ENCODE data around the gene IPO13.

Gene IPO13

GRCh38 chr1:43942411-43942810 is 4.3 kb upstream of the IPO13 start:
- Histone ChIP-seq H3K27me3 (ENCODE audit: insufficient read depth, low read length, poor library complexity) (no peaks in the 10 kb centered on the region), H4K20me1 (ENCODE audit: insufficient read depth, low read length) (no peaks in the 10 kb centered on the region), H3K9me3 (ENCODE audit: insufficient read depth, low read length, severe bottlenecking) (no peaks in the 10 kb centered on the region), H3K79me2 (ENCODE audit: insufficient read depth, low read length) (peaks cover 26% of the 10 kb centered on the region), H3K4me2 (ENCODE audit: insufficient read depth, low read length) (no peak overlapping the region), H3K9ac (ENCODE audit: low read depth, low read length) (no peak overlapping the region), H3K4me1 (ENCODE audit: insufficient read depth, low read length) (peaks cover 23% of the 10 kb centered on the region), H3K4me3 (ENCODE audit: low read depth in 1 of 2, low read length in 2 of 2) (no peak overlapping the region), H2AFZ (ENCODE audit: low read depth, low read length) (no peak overlapping the region), H3K27ac (ENCODE audit: low read length) (no peak overlapping the region), H3K36me3 (ENCODE audit: insufficient read depth, low read length) (no peaks in the 10 kb centered on the region; the same call in 1 of the 2 replicates)
- no peak for TF ChIP-seq EZH2 (IDR thresholded peaks at IDR 0.05; ENCODE audit: borderline replicate concordance, low read depth, low read length, severe bottlenecking)
- no peak for ATAC-seq (ENCODE audit: insufficient read depth, low read depth)
- DNase-seq: no peak

DNA sequence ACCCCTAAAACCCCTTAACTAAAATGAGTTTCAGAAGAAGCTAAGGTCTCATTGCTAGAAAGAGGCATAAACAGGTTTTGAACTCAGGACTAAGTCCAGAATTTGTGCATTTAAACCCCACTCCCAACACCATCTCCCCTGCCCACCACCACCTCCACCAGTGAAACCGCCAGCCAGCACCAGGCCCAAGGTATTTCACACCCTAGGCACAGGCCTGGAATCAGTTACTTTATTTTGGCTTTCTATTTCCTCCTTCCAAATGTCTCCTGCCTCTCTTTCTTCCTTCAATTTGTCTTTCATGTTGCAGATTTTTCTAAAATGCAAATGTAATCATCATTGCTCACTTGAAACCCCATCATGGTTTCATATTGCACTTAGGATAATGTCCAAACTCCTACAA is 1.9 kb upstream of the IPO13 start:
- H3K27me3 ChIP-seq (ENCODE audit: insufficient read depth, low read length, poor library complexity): no peaks in the 10 kb centered on the region
- peaks cover 41% of the 10 kb centered on the region for H3K79me2 ChIP-seq (ENCODE audit: insufficient read depth, low read length)
- H3K4me1 ChIP-seq (ENCODE audit: insufficient read depth, low read length): peaks cover 39% of the 10 kb centered on the region
- H3K9ac ChIP-seq (ENCODE audit: low read depth, low read length): no peak overlapping the region
- no peaks in the 10 kb centered on the region for H3K9me3 ChIP-seq (ENCODE audit: insufficient read depth, low read length, severe bottlenecking)
- H3K27ac ChIP-seq (ENCODE audit: low read length): no peak overlapping the region
- no peak overlapping the region for H2AFZ ChIP-seq (ENCODE audit: low read depth, low read length)
- peak overlapping the region in 1 of 2 experiments; percentile 5; a peak in 1 of 4 replicates for H3K4me3 ChIP-seq (ENCODE audit: low read depth in 1 of 2, low read length in 2 of 2)
- no peak for DNase-seq
- H4K20me1 ChIP-seq (ENCODE audit: insufficient read depth, low read length): peaks cover 16% of the 10 kb centered on the region
- TF ChIP-seq CTCF (IDR thresholded peaks at IDR 0.05; ENCODE audit: borderline replicate concordance, extremely low read depth, low read length, poor library complexity, severe bottlenecking) (no peak), EZH2 (IDR thresholded peaks at IDR 0.05; ENCODE audit: borderline replicate concordance, low read depth, low read length, severe bottlenecking) (no peak)
- ATAC-seq (ENCODE audit: insufficient read depth, low read depth): no peak
- peaks cover 10% of the 10 kb centered on the region for H3K36me3 ChIP-seq (ENCODE audit: insufficient read depth, low read length)
- H3K4me2 ChIP-seq (ENCODE audit: insufficient read depth, low read length): peak overlapping the region; percentile 98; the same call in 1 of the 2 replicates

GRCh38 chr1:43945674-43946235 is 995 bp upstream of the IPO13 start:
- Histone ChIP-seq H3K4me1 (ENCODE audit: insufficient read depth, low read length) (peaks cover 39% of the 10 kb centered on the region), H3K27ac (ENCODE audit: low read length) (peak overlapping the region; percentile 99), H3K27me3 (ENCODE audit: insufficient read depth, low read length, poor library complexity) (no peaks in the 10 kb centered on the region), H3K79me2 (ENCODE audit: insufficient read depth, low read length) (peaks cover 41% of the 10 kb centered on the region), H3K36me3 (ENCODE audit: insufficient read depth, low read length) (peaks cover 19% of the 10 kb centered on the region), H3K9ac (ENCODE audit: low read depth, low read length) (peak overlapping the region; percentile 92), H4K20me1 (ENCODE audit: insufficient read depth, low read length) (peaks cover 17% of the 10 kb centered on the region), H2AFZ (ENCODE audit: low read depth, low read length) (peak overlapping the region; percentile 100), H3K4me3 (ENCODE audit: low read depth in 1 of 2, low read length in 2 of 2) (peak overlapping the region; percentile 96 to 98), H3K9me3 (ENCODE audit: insufficient read depth, low read length, severe bottlenecking) (no peaks in the 10 kb centered on the region), H3K4me2 (ENCODE audit: insufficient read depth, low read length) (peak overlapping the region; percentile 98)
- ATAC-seq (ENCODE audit: insufficient read depth, low read depth) (no peak), DNase-seq (no peak)
- TF ChIP-seq EZH2 (IDR thresholded peaks at IDR 0.05; ENCODE audit: borderline replicate concordance, low read depth, low read length, severe bottlenecking) (no peak), CTCF (IDR thresholded peaks at IDR 0.05; ENCODE audit: borderline replicate concordance, extremely low read depth, low read length, poor library complexity, severe bottlenecking) (no peak)

DNA sequence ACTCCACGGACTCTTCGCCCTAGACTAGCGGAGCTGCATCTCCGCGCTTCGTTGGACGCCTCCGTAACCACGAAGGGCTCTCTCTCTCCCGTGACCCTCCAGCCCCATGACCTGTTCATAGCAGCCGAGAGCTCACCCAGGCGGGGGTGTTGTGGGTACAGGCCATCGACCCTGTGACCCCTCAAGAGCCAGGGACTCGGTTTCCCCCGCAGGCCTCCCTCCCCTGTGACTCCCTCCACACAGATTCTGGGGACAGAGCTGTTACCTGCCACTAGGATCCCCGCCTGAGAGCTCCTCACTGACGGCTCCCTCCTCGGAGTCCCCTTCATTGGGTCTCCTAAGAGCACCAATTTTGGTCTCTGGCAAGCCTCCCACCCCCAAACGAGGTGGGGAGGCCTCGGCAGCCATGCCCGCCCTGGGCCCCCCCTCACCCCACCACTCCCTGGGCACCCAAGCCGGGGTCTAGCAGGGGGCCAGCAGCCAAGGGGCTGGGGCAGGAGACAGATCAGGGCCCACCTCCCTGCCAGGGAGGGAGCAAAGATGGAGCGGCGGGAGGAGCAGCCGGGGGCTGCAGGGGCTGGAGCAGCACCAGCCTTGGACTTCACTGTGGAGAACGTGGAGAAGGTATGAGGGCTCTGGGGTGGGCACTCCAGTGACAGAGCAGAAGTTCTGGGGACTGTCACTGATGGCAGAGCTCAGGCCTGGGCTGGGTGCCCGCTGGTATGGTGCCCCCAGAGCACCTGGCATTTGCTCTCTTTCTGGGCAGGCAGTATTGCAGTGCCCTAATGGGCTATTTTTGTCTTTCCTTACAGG is 517 bp downstream of the IPO13 start:
- Histone ChIP-seq H3K4me3 (ENCODE audit: low read depth in 1 of 2, low read length in 2 of 2) (peak overlapping the region; percentile 96 to 98), H3K4me2 (ENCODE audit: insufficient read depth, low read length) (peak overlapping the region; percentile 98), H3K4me1 (ENCODE audit: insufficient read depth, low read length) (peaks cover 39% of the 10 kb centered on the region), H3K36me3 (ENCODE audit: insufficient read depth, low read length) (peaks cover 19% of the 10 kb centered on the region), H3K27me3 (ENCODE audit: insufficient read depth, low read length, poor library complexity) (no peaks in the 10 kb centered on the region), H4K20me1 (ENCODE audit: insufficient read depth, low read length) (peaks cover 17% of the 10 kb centered on the region), H2AFZ (ENCODE audit: low read depth, low read length) (peak overlapping the region; percentile 100), H3K9me3 (ENCODE audit: insufficient read depth, low read length, severe bottlenecking) (no peaks in the 10 kb centered on the region), H3K79me2 (ENCODE audit: insufficient read depth, low read length) (peaks cover 41% of the 10 kb centered on the region), H3K9ac (ENCODE audit: low read depth, low read length) (peak overlapping the region; percentile 92), H3K27ac (ENCODE audit: low read length) (peak overlapping the region; percentile 99)
- DNase-seq (peak; percentile 28), ATAC-seq (ENCODE audit: insufficient read depth, low read depth) (peak; percentile 12; the same call in 2 of the 3 replicates)
- TF ChIP-seq EZH2 (IDR thresholded peaks at IDR 0.05; ENCODE audit: borderline replicate concordance, low read depth, low read length, severe bottlenecking) (no peak), CTCF (IDR thresholded peaks at IDR 0.05; ENCODE audit: borderline replicate concordance, extremely low read depth, low read length, poor library complexity, severe bottlenecking) (no peak)
